A549 (cell line): ENCODE data around the gene PRKRA. TPM values are rescaled to one million over a fixed set of nuclear protein-coding genes. Genes with fewer than 3 reads are reported as not detected.

Experiments used
- ATAC-seq, 2 experiments: fragments of 200-7000 bp in 1 of 2; fragments of >200 bp in 1 of 2; cut with Nextera tagmentation in 1 of 2; cut with Tn5 transposase in 1 of 2; 3 replicates each; pipeline versions ENCODE4 v1.8.0 to v1.9.1; 2018 to 2020; ENCODE audit warnings: mild to moderate bottlenecking in 1 of 2, moderate library complexity in 1 of 2
- CTCF ChIA-PET: fragments of 300-600 bp; sonication (Branson Sonifier 250); formaldehyde crosslinking; extraction: SDS; loops from one replicate; lab custom pipeline; 2021; ENCODE audit warnings: antibody characterized with exemption, inconsistent platforms; lab: Yijun Ruan, JAX
- POLR2A ChIA-PET: fragments of 350-600 bp; formaldehyde crosslinking; extraction: SDS; loops from one replicate; lab custom pipeline; 2021; ENCODE audit warnings: antibody characterized with exemption, inconsistent platforms; lab: Yijun Ruan, JAX
- DNase-seq, 2 experiments: peaks; one replicate each; pipeline versions ENCODE4 v3.0.0 to v3.0.0-alpha.2; 2011 to 2016; ENCODE audit warnings: low read depth in 1 of 2, low spot score in 1 of 2
- FAIRE-seq: peaks from 2 replicates; lab custom pipeline; 2011; peaks lifted over from hg19 to GRCh38; lab: Jason Lieb, UNC
- H3K27ac ChIP-seq, 2 experiments: fragments of >200 bp; sonication (Bioruptor Twin); formaldehyde crosslinking; 3 replicates each; pipeline ENCODE4 v1.5.1; 2016 to 2017
- H3K4me1 ChIP-seq: fragments of >200 bp; sonication (Bioruptor Twin); formaldehyde crosslinking; 3 replicates; pipeline ENCODE4 v1.6.1; 2016
- H3K4me2 ChIP-seq: fragments of >200 bp; sonication (Bioruptor Twin); formaldehyde crosslinking; 3 replicates; pipeline ENCODE4 v1.6.1; 2016
- H3K4me3 ChIP-seq: fragments of >200 bp; sonication (Bioruptor Twin); formaldehyde crosslinking; 3 replicates; pipeline ENCODE4 v1.5.1; 2016
- H3K9me3 ChIP-seq: fragments of >200 bp; sonication (Bioruptor Twin); formaldehyde crosslinking; 3 replicates; pipeline ENCODE4 v1.6.1; 2016
- BHLHE40 ChIP-seq: IDR thresholded peaks from 2 replicates; pipeline ENCODE4 v1.6.1; 2012; ENCODE audit warnings: low read depth, low read length, inconsistent platforms
- CBX2 ChIP-seq: fragments of 200-600 bp; sonication (generic); IDR thresholded peaks from 2 replicates; pipeline ENCODE4 v1.6.1; 2016; ENCODE audit warnings: low read depth, mild to moderate bottlenecking, borderline replicate concordance
- CHD2 ChIP-seq: fragments of 150-350 bp; IDR thresholded peaks from 2 replicates; pipeline ENCODE4 v1.6.1; 2014; ENCODE audit warnings: low read length; ENCODE audit not compliant: partially characterized antibody
- EHF ChIP-seq: fragments of 250-450 bp; sonication (Bioruptor Pico); IDR thresholded peaks from 2 replicates; pipeline ENCODE4 v1.5.0; 2020; ENCODE audit warnings: mild to moderate bottlenecking
- FOSL2 ChIP-seq, 2 experiments: fragments of 450-650 bp in 1 of 2; fragments of >200 bp in 1 of 2; sonication (Bioruptor Twin) in 1 of 2; formaldehyde crosslinking; IDR thresholded peaks; 2 replicates each; pipeline versions ENCODE4 v1.5.0 to v1.6.1; 2016 to 2020; ENCODE audit warnings: mild to moderate bottlenecking in 1 of 2, moderate library complexity in 1 of 2
- HOXB13 ChIP-seq: fragments of 250-450 bp; sonication (Bioruptor Pico); IDR thresholded peaks from 2 replicates; pipeline ENCODE4 v1.5.0; 2020; ENCODE audit warnings: low read depth, mild to moderate bottlenecking, moderate library complexity
- JUN ChIP-seq, 2 experiments: fragments of >200 bp; sonication (Bioruptor Twin); formaldehyde crosslinking; IDR thresholded peaks; 2 replicates in 1 of 2; 3 replicates in 1 of 2; pipeline ENCODE4 v1.6.1; 2016 to 2017
- MAFK ChIP-seq: fragments of 450-650 bp; IDR thresholded peaks from 2 replicates; pipeline ENCODE4 v1.6.1; 2014; ENCODE audit not compliant: partially characterized antibody
- NFE2L2 ChIP-seq: fragments of 150-350 bp; conservative IDR thresholded peaks from 2 replicates; pipeline ENCODE4 v1.6.1; 2014; ENCODE audit warnings: low read length
- NR3C1 ChIP-seq: fragments of >200 bp; sonication (Bioruptor Twin); formaldehyde crosslinking; IDR thresholded peaks from 3 replicates; pipeline ENCODE4 v1.6.1; 2017
- POLR2A ChIP-seq: IDR thresholded peaks from 2 replicates; pipeline ENCODE4 v1.6.1; 2012; ENCODE audit warnings: mild to moderate bottlenecking, low read length
- POLR2AphosphoS2 ChIP-seq: conservative IDR thresholded peaks from 2 replicates; pipeline ENCODE4 v1.6.1; 2012; ENCODE audit warnings: low read length, improper control_type of control experiment, inconsistent platforms
- RARB ChIP-seq: fragments of 250-450 bp; sonication (Bioruptor Pico); IDR thresholded peaks from 2 replicates; pipeline ENCODE4 v1.8.0; 2021; ENCODE audit warnings: mild to moderate bottlenecking, moderate library complexity
- RNF2 ChIP-seq: fragments of 200-600 bp; sonication (generic); IDR thresholded peaks from 2 replicates; pipeline ENCODE4 v1.6.1; 2016; ENCODE audit warnings: low read depth, mild to moderate bottlenecking, antibody characterized with exemption, moderate library complexity, borderline replicate concordance
- SREBF2 ChIP-seq: fragments of 450-650 bp; IDR thresholded peaks from 2 replicates; pipeline ENCODE4 v1.6.1; 2014; ENCODE audit warnings: mild to moderate bottlenecking, moderate library complexity
- ZC3H11A ChIP-seq: fragments of 450-650 bp; IDR thresholded peaks from 2 replicates; pipeline ENCODE4 v1.6.1; 2014; ENCODE audit warnings: antibody characterized with exemption, mild to moderate bottlenecking
- ZFP36 ChIP-seq: fragments of 450-650 bp; IDR thresholded peaks from 2 replicates; pipeline ENCODE4 v1.6.1; 2014; ENCODE audit warnings: borderline replicate concordance; ENCODE audit not compliant: partially characterized antibody
- ZNF302 ChIP-seq: fragments of 250-450 bp; sonication (Bioruptor Pico); IDR thresholded peaks from 2 replicates; pipeline ENCODE4 v1.9.0; 2021; ENCODE audit warnings: inconsistent platforms, mild to moderate bottlenecking, moderate library complexity
- ZSCAN20 ChIP-seq: fragments of 250-450 bp; sonication (Bioruptor Pico); IDR thresholded peaks from 2 replicates; pipeline ENCODE4 v1.8.0; 2022; ENCODE audit warnings: mild to moderate bottlenecking, moderate library complexity
- WGBS: methylation state at CpG from one replicate; pipeline ENCODE4 v1.1.6; 2017; ENCODE audit errors: missing lambda C conversion rate; 5-methylcytosine and 5-hydroxymethylcytosine counted together
- polyA plus RNA-seq, 4 experiments: library from polyadenylated mRNA; depleted of rRNA in 3 of 4; stranded (reverse); fragments of >200 nt; fragmentation: RNase III in 1 of 4; extraction: RNeasy Plus Mini Kit Qiagen cat#74134 plus additional on column Dnase treatment in 1 of 4; gene quantifications; 2 replicates in 3 of 4; 3 replicates in 1 of 4; pipeline ENCODE4 v1.2.3, GENCODE V29; 2011 to 2017
- TF ChIP-seq, protein P1 (sequence below): fragments of 200-600 bp; sonication (generic); IDR thresholded peaks from 2 replicates; pipeline ENCODE4 v1.6.1; 2016; ENCODE audit warnings: antibody characterized with exemption, mild to moderate bottlenecking, moderate library complexity
- TF ChIP-seq, protein P2 (sequence below): fragments of >200 bp; sonication (Bioruptor Twin); formaldehyde crosslinking; IDR thresholded peaks from 3 replicates; pipeline ENCODE4 v1.5.1; 2016
- TF ChIP-seq, protein P3 (sequence below): fragments of 450-650 bp; IDR thresholded peaks from 2 replicates; pipeline ENCODE4 v1.6.1; 2014; ENCODE audit warnings: antibody characterized with exemption
- TF ChIP-seq, protein P4 (sequence below): fragments of >200 bp; sonication (Bioruptor Twin); formaldehyde crosslinking; IDR thresholded peaks from 2 replicates; pipeline ENCODE4 v1.6.1; 2016

Gene PRKRA
- polyA plus RNA-seq, 2 of the 4 experiments (the other 2 are of a cell fraction) = 44.1 to 63.4 TPM

DNA sequence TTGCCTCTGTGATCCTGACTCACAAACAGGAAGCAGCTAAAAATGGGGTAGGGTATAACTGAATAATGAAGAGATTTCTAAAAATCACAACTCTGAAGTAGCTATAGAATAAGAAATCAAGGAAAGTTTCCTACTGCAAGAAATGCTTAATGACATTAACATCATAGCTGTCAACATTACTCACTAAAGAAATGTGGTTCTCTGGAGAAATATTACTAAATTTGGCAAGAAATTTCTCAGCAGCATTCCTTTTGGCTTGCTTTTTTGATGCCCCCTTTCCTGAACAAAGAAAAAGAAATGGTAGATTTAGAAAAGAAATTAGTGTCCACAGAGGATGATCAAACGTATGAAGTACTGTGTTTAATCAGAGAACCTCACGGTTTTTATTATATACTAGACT is 9.5 kb downstream of the PRKRA start:
- TF ChIP-seq ZC3H11A (no peak), CBX2 (no peak), SREBF2 (no peak), ZSCAN20 (CRISPR knock-in tag) (no peak), POLR2A (no peak), CHD2 (no peak), EHF (no peak), BHLHE40 (no peak), POLR2AphosphoS2 (no peak), ZFP36 (no peak), ZNF302 (CRISPR knock-in tag) (no peak), RARB (CRISPR knock-in tag) (no peak), JUN (IDR thresholded peaks at IDR 0.05) (no peak), HOXB13 (CRISPR knock-in tag) (no peak), NR3C1 (no peak), RNF2 (no peak), NFE2L2 (no peak)
- TF ChIP-seq, protein P1, sequence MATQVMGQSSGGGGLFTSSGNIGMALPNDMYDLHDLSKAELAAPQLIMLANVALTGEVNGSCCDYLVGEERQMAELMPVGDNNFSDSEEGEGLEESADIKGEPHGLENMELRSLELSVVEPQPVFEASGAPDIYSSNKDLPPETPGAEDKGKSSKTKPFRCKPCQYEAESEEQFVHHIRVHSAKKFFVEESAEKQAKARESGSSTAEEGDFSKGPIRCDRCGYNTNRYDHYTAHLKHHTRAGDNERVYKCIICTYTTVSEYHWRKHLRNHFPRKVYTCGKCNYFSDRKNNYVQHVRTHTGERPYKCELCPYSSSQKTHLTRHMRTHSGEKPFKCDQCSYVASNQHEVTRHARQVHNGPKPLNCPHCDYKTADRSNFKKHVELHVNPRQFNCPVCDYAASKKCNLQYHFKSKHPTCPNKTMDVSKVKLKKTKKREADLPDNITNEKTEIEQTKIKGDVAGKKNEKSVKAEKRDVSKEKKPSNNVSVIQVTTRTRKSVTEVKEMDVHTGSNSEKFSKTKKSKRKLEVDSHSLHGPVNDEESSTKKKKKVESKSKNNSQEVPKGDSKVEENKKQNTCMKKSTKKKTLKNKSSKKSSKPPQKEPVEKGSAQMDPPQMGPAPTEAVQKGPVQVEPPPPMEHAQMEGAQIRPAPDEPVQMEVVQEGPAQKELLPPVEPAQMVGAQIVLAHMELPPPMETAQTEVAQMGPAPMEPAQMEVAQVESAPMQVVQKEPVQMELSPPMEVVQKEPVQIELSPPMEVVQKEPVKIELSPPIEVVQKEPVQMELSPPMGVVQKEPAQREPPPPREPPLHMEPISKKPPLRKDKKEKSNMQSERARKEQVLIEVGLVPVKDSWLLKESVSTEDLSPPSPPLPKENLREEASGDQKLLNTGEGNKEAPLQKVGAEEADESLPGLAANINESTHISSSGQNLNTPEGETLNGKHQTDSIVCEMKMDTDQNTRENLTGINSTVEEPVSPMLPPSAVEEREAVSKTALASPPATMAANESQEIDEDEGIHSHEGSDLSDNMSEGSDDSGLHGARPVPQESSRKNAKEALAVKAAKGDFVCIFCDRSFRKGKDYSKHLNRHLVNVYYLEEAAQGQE = no peak
- FAIRE-seq (no peak), ATAC-seq (no peak), DNase-seq (no peak)
- no peak overlapping the region for H3K27ac ChIP-seq
- ChIA-PET CTCF (interaction anchor here (0.6 to 2.1 kb wide), 3 partner anchors 10 to 27 kb away, joined by 3 to 7 read pairs (median 4); partner anchors contain the start of genes PJVK and PRKRA), POLR2A (interaction anchor here (5.8 kb wide), 1 partner anchor 10 kb away, joined by 32 read pairs; the partner anchor contains the start of genes PJVK and PRKRA)
- no peak overlapping the region for H3K4me3 ChIP-seq
- 92% methylated on average over 2 of the region's 2 CpGs for WGBS
- H3K4me1 ChIP-seq = peaks cover 12% of the 10 kb centered on the region; the same call in 1 of the 3 replicates
- no peaks in the 10 kb centered on the region for H3K9me3 ChIP-seq
- H3K4me2 ChIP-seq = no peak overlapping the region

DNA sequence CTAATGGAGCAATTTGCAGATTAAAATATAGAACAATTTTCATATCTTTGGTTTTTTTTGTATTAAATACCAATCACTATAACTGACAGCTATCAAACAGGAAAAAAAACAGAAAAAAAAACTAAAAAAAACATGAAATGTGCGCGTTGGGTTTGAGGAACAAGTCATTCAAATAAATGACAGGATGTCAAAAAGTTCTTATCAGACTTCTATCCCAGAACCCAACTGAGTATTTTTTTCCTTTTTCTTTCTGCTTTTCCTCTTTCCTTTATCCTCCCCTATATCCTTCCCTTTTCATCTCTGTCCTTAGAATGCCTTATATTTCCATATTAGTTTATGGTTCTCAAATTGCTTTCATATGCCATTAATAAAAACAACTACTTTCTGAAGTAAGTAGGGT is 14.3 kb downstream of the PRKRA start:
- ATAC-seq = no peak
- POLR2A ChIA-PET = interaction anchor here (5.8 kb wide), 1 partner anchor 15 kb away, joined by 32 read pairs; the partner anchor contains the start of genes PJVK and PRKRA
- WGBS = 94% methylated on average over 2 of the region's 2 CpGs
- Histone ChIP-seq H3K4me2 (no peak overlapping the region), H3K27ac (no peak overlapping the region), H3K9me3 (no peaks in the 10 kb centered on the region), H3K4me3 (no peak overlapping the region), H3K4me1 (peaks cover 12% of the 10 kb centered on the region; the same call in 1 of the 3 replicates)
- FAIRE-seq = no peak
- TF ChIP-seq, protein P2, sequence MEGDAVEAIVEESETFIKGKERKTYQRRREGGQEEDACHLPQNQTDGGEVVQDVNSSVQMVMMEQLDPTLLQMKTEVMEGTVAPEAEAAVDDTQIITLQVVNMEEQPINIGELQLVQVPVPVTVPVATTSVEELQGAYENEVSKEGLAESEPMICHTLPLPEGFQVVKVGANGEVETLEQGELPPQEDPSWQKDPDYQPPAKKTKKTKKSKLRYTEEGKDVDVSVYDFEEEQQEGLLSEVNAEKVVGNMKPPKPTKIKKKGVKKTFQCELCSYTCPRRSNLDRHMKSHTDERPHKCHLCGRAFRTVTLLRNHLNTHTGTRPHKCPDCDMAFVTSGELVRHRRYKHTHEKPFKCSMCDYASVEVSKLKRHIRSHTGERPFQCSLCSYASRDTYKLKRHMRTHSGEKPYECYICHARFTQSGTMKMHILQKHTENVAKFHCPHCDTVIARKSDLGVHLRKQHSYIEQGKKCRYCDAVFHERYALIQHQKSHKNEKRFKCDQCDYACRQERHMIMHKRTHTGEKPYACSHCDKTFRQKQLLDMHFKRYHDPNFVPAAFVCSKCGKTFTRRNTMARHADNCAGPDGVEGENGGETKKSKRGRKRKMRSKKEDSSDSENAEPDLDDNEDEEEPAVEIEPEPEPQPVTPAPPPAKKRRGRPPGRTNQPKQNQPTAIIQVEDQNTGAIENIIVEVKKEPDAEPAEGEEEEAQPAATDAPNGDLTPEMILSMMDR = no peak
- TF ChIP-seq ZNF302 (CRISPR knock-in tag) (no peak), BHLHE40 (no peak), FOSL2 (IDR thresholded peaks at IDR 0.05) (no peak), FOSL2 (CRISPR knock-in tag; IDR thresholded peaks at IDR 0.05) (no peak), CBX2 (no peak), MAFK (no peak), CHD2 (no peak), RARB (CRISPR knock-in tag) (no peak)
- TF ChIP-seq, protein P3, sequence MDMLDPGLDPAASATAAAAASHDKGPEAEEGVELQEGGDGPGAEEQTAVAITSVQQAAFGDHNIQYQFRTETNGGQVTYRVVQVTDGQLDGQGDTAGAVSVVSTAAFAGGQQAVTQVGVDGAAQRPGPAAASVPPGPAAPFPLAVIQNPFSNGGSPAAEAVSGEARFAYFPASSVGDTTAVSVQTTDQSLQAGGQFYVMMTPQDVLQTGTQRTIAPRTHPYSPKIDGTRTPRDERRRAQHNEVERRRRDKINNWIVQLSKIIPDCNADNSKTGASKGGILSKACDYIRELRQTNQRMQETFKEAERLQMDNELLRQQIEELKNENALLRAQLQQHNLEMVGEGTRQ = no peak
- TF ChIP-seq, protein P4, sequence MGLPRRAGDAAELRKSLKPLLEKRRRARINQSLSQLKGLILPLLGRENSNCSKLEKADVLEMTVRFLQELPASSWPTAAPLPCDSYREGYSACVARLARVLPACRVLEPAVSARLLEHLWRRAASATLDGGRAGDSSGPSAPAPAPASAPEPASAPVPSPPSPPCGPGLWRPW = no peak
- CTCF ChIA-PET = interaction anchor here (1.4 kb wide), 1 partner anchor 306 kb away, joined by 4 read pairs; no protein-coding TSS in a partner anchor
- no peak for DNase-seq
